Nephron (organoid): ENCODE results near the gene SLC7A10.

Experiments used
- H3K27ac Mint-ChIP-seq, 3 experiments: 2 replicates each; pipeline ENCODE4 v1.8.0; 2020; ENCODE audit warnings: mixed read lengths in 3 of 3, mild to moderate bottlenecking in 2 of 3, moderate library complexity in 1 of 3
- H3K27me3 Mint-ChIP-seq: 2 replicates; pipeline ENCODE4 v1.8.0; 2021; ENCODE audit warnings: low read depth, mild to moderate bottlenecking, moderate library complexity, mixed read lengths
- H3K36me3 Mint-ChIP-seq: 2 replicates; pipeline ENCODE4 v1.8.0; 2020; ENCODE audit warnings: low read depth, mixed read lengths
- H3K4me1 Mint-ChIP-seq: 2 replicates; pipeline ENCODE4 v1.8.0; 2020; ENCODE audit warnings: mixed read lengths
- H3K4me3 Mint-ChIP-seq, 3 experiments: 2 replicates each; pipeline ENCODE4 v1.8.0; 2020; ENCODE audit warnings: mild to moderate bottlenecking in 3 of 3, mixed read lengths in 3 of 3, moderate library complexity in 2 of 3
- H3K9me3 Mint-ChIP-seq: 2 replicates; pipeline ENCODE4 v1.8.0; 2020; ENCODE audit warnings: mixed read lengths
- TF ChIP-seq, protein P1 (sequence below), 3 experiments: fragments of 200-600 bp; sonication (generic); IDR thresholded peaks; one replicate each; pipeline ENCODE4 v1.5.0; 2021; ENCODE audit warnings: antibody characterized with exemption in 3 of 3; ENCODE audit not compliant: unreplicated experiment in 3 of 3

SLC7A10 gene

DNA sequence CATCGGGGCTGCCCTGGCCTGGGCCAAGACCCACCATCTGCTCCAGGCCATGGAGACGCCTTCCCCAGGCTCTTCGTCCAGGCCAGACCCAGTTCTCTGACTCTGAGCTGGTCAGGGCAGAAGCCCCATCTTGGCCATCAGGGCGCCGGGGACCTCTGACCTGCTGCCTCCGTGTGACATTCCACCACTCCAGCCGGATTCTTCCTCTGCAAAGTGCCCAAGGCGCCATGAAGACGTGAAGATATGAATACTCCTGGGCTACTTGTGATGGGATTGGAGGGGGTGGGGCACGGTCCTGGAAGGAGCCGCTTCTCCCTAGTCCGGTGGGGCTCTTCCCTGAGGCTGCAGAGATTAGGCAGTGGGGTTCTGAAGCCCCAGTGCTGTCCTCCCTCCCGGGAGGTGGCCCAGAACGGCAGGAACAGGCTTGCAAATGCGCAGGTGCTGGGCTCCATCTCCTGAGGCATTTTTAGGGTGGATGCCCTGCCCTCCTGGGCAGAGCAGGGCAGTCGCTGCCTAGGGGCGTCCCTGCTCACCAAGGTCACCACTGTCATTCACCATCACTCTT lies 26.0 kb upstream of the SLC7A10 start:
- no peaks in the 10 kb centered on the region for H3K9me3 Mint-ChIP-seq
- no peak overlapping the region for H3K27ac Mint-ChIP-seq
- H3K27me3 Mint-ChIP-seq = no peaks in the 10 kb centered on the region
- no peaks in the 10 kb centered on the region for H3K36me3 Mint-ChIP-seq
- TF ChIP-seq, protein P1, sequence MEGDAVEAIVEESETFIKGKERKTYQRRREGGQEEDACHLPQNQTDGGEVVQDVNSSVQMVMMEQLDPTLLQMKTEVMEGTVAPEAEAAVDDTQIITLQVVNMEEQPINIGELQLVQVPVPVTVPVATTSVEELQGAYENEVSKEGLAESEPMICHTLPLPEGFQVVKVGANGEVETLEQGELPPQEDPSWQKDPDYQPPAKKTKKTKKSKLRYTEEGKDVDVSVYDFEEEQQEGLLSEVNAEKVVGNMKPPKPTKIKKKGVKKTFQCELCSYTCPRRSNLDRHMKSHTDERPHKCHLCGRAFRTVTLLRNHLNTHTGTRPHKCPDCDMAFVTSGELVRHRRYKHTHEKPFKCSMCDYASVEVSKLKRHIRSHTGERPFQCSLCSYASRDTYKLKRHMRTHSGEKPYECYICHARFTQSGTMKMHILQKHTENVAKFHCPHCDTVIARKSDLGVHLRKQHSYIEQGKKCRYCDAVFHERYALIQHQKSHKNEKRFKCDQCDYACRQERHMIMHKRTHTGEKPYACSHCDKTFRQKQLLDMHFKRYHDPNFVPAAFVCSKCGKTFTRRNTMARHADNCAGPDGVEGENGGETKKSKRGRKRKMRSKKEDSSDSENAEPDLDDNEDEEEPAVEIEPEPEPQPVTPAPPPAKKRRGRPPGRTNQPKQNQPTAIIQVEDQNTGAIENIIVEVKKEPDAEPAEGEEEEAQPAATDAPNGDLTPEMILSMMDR (IDR thresholded peaks at IDR 0.05; ENCODE audit: unreplicated experiment in 3 of 3) = no peak
- H3K4me3 Mint-ChIP-seq = no peak overlapping the region
- no peaks in the 10 kb centered on the region for H3K4me1 Mint-ChIP-seq

DNA sequence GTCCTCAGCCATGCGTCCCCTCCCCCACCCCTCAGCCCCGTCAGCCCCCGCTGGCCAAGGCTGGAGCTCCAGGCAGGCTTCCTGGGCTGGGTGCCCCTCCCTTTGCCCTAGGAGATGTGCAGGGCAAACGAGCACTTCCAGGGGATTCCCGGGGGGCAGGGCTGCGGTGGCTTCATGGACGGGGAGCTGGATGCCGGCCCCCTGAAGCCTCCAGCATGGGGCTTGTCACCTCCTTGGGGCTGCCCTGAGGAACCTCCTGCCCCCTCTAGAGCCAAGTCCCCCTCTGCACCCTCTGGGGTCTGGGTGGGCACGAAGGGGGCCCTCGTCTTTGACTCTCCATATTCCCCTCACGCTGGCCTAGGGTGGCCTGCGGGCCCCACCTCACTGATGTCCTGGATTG lies 25.4 kb upstream of the SLC7A10 start:
- Mint-ChIP-seq H3K27ac (no peak overlapping the region), H3K4me3 (no peak overlapping the region), H3K36me3 (no peaks in the 10 kb centered on the region), H3K4me1 (no peaks in the 10 kb centered on the region), H3K27me3 (no peaks in the 10 kb centered on the region), H3K9me3 (no peaks in the 10 kb centered on the region)
- TF ChIP-seq, protein P1 (IDR thresholded peaks at IDR 0.05; ENCODE audit: unreplicated experiment in 3 of 3) = no peak

DNA sequence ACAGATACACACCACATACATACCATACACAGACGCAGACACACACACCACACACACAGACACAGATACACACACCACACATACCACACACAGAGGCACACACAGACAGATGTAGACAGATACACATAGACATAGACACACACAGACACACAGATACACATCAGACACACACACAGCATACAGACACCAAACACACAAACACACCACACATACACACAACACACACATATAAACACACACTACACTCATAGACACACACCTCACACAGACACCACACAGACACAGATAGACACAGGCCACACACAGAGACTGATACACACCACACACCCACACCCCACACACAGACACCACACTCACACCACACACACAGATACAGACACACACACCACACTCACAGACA lies 24.9 kb upstream of the SLC7A10 start:
- Mint-ChIP-seq H3K4me1 (no peaks in the 10 kb centered on the region), H3K27me3 (no peaks in the 10 kb centered on the region), H3K4me3 (no peak overlapping the region), H3K27ac (no peak overlapping the region), H3K9me3 (no peaks in the 10 kb centered on the region), H3K36me3 (no peaks in the 10 kb centered on the region)
- TF ChIP-seq, protein P1 (IDR thresholded peaks at IDR 0.05; ENCODE audit: unreplicated experiment in 3 of 3) = no peak

DNA sequence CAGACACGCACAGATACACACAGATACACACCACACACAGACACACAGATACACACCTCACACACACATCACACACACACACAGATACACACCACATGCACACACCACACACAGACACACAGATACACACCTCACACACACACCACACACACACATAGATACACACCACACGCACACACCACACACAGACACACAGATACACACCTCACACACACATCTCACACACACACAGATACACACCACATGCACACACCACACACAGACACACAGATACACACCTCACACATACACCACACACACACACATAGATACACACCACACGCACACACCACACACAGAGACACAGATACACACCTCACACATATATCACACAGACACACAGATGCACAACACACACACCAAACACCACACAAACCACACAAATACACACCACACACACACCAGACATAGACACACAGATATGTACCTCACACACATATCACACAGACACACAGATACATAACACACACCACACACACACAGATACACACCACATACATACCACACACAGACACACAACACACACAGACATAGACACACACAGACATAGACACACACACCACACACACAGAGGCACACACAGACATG lies 24.2 kb upstream of the SLC7A10 start:
- TF ChIP-seq, protein P1 (IDR thresholded peaks at IDR 0.05; ENCODE audit: unreplicated experiment in 3 of 3) = no peak

DNA sequence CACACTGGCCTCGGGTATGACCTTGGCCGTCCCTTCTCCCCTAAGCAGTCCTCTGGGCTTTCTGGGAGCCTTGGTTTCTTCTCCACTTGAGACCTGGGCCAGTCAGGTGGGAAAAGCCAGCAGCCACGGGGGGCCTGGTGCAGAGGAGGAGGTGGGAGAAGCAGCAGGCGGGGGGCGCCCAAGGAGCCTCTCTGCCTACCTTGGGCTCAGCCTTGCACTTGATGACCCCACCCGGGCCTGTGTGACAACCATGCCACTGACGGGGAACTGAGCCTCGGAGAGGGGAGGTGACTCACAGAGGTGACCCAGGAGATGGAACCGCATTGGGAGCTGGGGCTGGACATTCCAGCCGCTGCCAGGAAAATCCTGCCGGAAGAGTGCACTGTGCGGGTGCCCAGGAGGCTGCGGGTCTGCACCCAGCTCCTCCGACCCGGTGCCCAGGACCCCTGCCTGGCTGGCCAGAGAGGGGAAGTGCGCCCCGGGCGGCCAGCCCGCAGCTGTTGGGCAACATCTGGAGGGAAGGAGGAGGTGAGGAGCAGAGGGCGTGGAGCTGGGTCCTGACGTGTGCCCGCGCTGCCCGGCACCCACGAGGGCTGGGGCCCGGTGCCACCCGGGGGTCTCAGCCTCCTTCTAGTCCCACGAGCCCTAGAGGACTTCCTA lies 23.4 kb upstream of the SLC7A10 start:
- H3K9me3 Mint-ChIP-seq = no peaks in the 10 kb centered on the region
- no peaks in the 10 kb centered on the region for H3K36me3 Mint-ChIP-seq
- TF ChIP-seq, protein P1 (IDR thresholded peaks at IDR 0.05; ENCODE audit: unreplicated experiment in 3 of 3) = no peak
- no peak overlapping the region for H3K27ac Mint-ChIP-seq
- no peaks in the 10 kb centered on the region for H3K27me3 Mint-ChIP-seq
- no peaks in the 10 kb centered on the region for H3K4me1 Mint-ChIP-seq
- no peak overlapping the region for H3K4me3 Mint-ChIP-seq

More for the DNA sequence above, 24.2 kb upstream of the SLC7A10 start:
- Mint-ChIP-seq H3K4me1 (no peaks in the 10 kb centered on the region), H3K27me3 (no peaks in the 10 kb centered on the region), H3K36me3 (no peaks in the 10 kb centered on the region), H3K4me3 (no peak overlapping the region), H3K27ac (no peak overlapping the region), H3K9me3 (no peaks in the 10 kb centered on the region)
